WTC11 (cell line): Measurements from ENCODE around the gene SEMA5B. TPM values are rescaled to one million over a fixed set of nuclear protein-coding genes. Genes with fewer than 3 reads are reported as not detected.

Source experiments
- ATAC-seq: fragments of 200-7000 bp; cut with Tn5 transposase; 2 replicates; pipeline ENCODE4 v1.10.0; 2021; ENCODE audit warnings: mild to moderate bottlenecking, moderate library complexity
- CTCF ChIA-PET: fragments of 300-600 bp; sonication (Branson Sonifier 250); formaldehyde crosslinking; loops from one replicate; lab custom pipeline; 2021; ENCODE audit warnings: antibody characterized with exemption; lab: Charles Lee
- POLR2A ChIA-PET: fragments of 350-600 bp; sonication (Branson Sonifier 250); formaldehyde crosslinking; loops from one replicate; lab custom pipeline; 2021; ENCODE audit warnings: antibody characterized with exemption; lab: Charles Lee
- DNase-seq: peaks from one replicate; pipeline ENCODE4 v3.0.0; 2021; ENCODE audit warnings: low spot score
- H3K27ac Mint-ChIP-seq: 2 replicates; pipeline ENCODE4 v1.8.0; 2021; ENCODE audit warnings: mixed read lengths
- H3K27me3 Mint-ChIP-seq: 2 replicates; pipeline ENCODE4 v1.8.0; 2021; ENCODE audit warnings: low read depth, mild to moderate bottlenecking, moderate library complexity, mixed read lengths
- H3K36me3 Mint-ChIP-seq: 2 replicates; pipeline ENCODE4 v1.8.0; 2021; ENCODE audit warnings: mixed read lengths
- H3K4me1 Mint-ChIP-seq: 2 replicates; pipeline ENCODE4 v1.8.0; 2022; ENCODE audit warnings: mixed read lengths
- H3K4me3 Mint-ChIP-seq: 2 replicates; pipeline ENCODE4 v1.8.0; 2021; ENCODE audit warnings: mild to moderate bottlenecking, moderate library complexity, mixed read lengths
- H3K9me3 Mint-ChIP-seq: 2 replicates; pipeline ENCODE4 v1.8.0; 2021; ENCODE audit warnings: mixed read lengths
- CREM ChIP-seq: sonication (generic); formaldehyde crosslinking; IDR thresholded peaks from 2 replicates; pipeline ENCODE4 v1.8.1; 2022; ENCODE audit warnings: mild to moderate bottlenecking, missing genetic modification reagents, moderate library complexity
- JUN ChIP-seq: sonication (generic); formaldehyde crosslinking; IDR thresholded peaks from 2 replicates; pipeline ENCODE4 v1.8.0; 2023; ENCODE audit warnings: mild to moderate bottlenecking, missing genetic modification reagents
- MXD4 ChIP-seq: fragments of 250-450 bp; sonication (Bioruptor Pico); IDR thresholded peaks from 2 replicates; pipeline ENCODE4 v1.8.0; 2021; ENCODE audit warnings: mild to moderate bottlenecking, moderate library complexity, borderline replicate concordance
- NFYB ChIP-seq: sonication (generic); formaldehyde crosslinking; conservative IDR thresholded peaks from 2 replicates; pipeline ENCODE4 v1.8.0; 2022; ENCODE audit warnings: low read depth, missing genetic modification reagents
- PRRX2 ChIP-seq: fragments of 250-450 bp; sonication (Bioruptor Pico); IDR thresholded peaks from 2 replicates; pipeline ENCODE4 v1.8.0; 2021; ENCODE audit warnings: mild to moderate bottlenecking
- RELA ChIP-seq: sonication (generic); formaldehyde crosslinking; IDR thresholded peaks from 2 replicates; pipeline ENCODE4 v1.8.1; 2022; ENCODE audit warnings: missing genetic modification reagents, mild to moderate bottlenecking, borderline replicate concordance
- RORB ChIP-seq: fragments of 250-450 bp; sonication (Bioruptor Pico); IDR thresholded peaks from 2 replicates; pipeline ENCODE4 v1.9.0; 2021; ENCODE audit warnings: mild to moderate bottlenecking
- TCF7 ChIP-seq: sonication (generic); formaldehyde crosslinking; IDR thresholded peaks from 2 replicates; pipeline ENCODE4 v1.8.0; 2022; ENCODE audit warnings: mild to moderate bottlenecking, low read depth, missing genetic modification reagents, moderate library complexity
- TEAD1 ChIP-seq: sonication (generic); formaldehyde crosslinking; IDR thresholded peaks from 2 replicates; pipeline ENCODE4 v1.8.0; 2022; ENCODE audit warnings: mild to moderate bottlenecking, missing genetic modification reagents
- ZNF138 ChIP-seq: sonication (generic); formaldehyde crosslinking; conservative IDR thresholded peaks from 2 replicates; pipeline ENCODE4 v1.8.1; 2022; ENCODE audit warnings: mild to moderate bottlenecking, moderate library complexity, missing genetic modification reagents
- ZNF317 ChIP-seq: sonication (generic); formaldehyde crosslinking; IDR thresholded peaks from 2 replicates; pipeline ENCODE4 v1.8.1; 2023; ENCODE audit warnings: low read depth, mild to moderate bottlenecking, moderate library complexity, missing genetic modification reagents, borderline replicate concordance
- ZNF423 ChIP-seq: fragments of 250-450 bp; sonication (Bioruptor Pico); IDR thresholded peaks from 2 replicates; pipeline ENCODE4 v2.1.2; 2022; ENCODE audit warnings: mild to moderate bottlenecking, moderate library complexity
- ZNF671 ChIP-seq: fragments of 250-450 bp; sonication (Bioruptor Pico); IDR thresholded peaks from 2 replicates; pipeline ENCODE4 v1.8.0; 2021; ENCODE audit warnings: mild to moderate bottlenecking
- total RNA-seq: library from RNA; stranded (reverse); gene quantifications from 3 replicates; pipeline ENCODE4 v1.2.3, GENCODE V29; 2021
- TF ChIP-seq, protein P1 (sequence below): sonication (generic); formaldehyde crosslinking; IDR thresholded peaks from 2 replicates; pipeline ENCODE4 v1.8.0; 2023; ENCODE audit warnings: missing genetic modification reagents, mild to moderate bottlenecking, borderline replicate concordance
- TF ChIP-seq, protein P2 (sequence below): sonication (generic); formaldehyde crosslinking; IDR thresholded peaks from 2 replicates; pipeline ENCODE4 v1.8.1; 2022; ENCODE audit warnings: low read depth, mild to moderate bottlenecking, moderate library complexity, missing genetic modification reagents, borderline replicate concordance
- TF ChIP-seq, protein P3 (sequence below): sonication (generic); formaldehyde crosslinking; IDR thresholded peaks from 2 replicates; pipeline ENCODE4 v1.8.0; 2022; ENCODE audit warnings: missing genetic modification reagents
- TF ChIP-seq, protein P4 (sequence below): sonication (generic); formaldehyde crosslinking; conservative IDR thresholded peaks from 2 replicates; pipeline ENCODE4 v1.8.1; 2022; ENCODE audit warnings: mild to moderate bottlenecking, missing genetic modification reagents
- TF ChIP-seq, protein P5 (sequence below): sonication (generic); formaldehyde crosslinking; IDR thresholded peaks from 2 replicates; pipeline ENCODE4 v1.8.1; 2022; ENCODE audit warnings: low read depth, missing genetic modification reagents, borderline replicate concordance

SEMA5B gene
- total RNA-seq, 1 experiment from 2014 or later = 20.7 TPM

DNA sequence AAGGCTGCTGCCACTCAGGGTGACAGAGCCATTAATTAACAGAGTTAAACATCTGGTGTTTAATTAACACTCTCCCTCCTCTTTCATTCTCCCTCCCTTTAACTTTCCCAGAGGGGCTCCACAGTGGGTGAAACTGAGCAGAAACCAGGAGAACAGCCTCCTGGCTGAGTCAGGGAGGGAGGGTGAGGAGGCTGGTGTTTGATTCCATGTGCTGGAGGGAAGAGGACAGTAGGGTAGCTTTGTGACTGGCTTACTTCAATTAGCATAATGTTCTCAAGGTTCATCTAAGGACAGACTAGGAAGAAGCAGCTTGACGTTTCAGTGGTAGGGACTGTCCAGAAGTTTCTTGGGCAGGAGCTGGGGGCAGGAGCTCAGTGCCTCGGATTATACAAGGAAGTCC is 62.8 kb downstream of the SEMA5B start (continued):
- TF ChIP-seq, protein P1, sequence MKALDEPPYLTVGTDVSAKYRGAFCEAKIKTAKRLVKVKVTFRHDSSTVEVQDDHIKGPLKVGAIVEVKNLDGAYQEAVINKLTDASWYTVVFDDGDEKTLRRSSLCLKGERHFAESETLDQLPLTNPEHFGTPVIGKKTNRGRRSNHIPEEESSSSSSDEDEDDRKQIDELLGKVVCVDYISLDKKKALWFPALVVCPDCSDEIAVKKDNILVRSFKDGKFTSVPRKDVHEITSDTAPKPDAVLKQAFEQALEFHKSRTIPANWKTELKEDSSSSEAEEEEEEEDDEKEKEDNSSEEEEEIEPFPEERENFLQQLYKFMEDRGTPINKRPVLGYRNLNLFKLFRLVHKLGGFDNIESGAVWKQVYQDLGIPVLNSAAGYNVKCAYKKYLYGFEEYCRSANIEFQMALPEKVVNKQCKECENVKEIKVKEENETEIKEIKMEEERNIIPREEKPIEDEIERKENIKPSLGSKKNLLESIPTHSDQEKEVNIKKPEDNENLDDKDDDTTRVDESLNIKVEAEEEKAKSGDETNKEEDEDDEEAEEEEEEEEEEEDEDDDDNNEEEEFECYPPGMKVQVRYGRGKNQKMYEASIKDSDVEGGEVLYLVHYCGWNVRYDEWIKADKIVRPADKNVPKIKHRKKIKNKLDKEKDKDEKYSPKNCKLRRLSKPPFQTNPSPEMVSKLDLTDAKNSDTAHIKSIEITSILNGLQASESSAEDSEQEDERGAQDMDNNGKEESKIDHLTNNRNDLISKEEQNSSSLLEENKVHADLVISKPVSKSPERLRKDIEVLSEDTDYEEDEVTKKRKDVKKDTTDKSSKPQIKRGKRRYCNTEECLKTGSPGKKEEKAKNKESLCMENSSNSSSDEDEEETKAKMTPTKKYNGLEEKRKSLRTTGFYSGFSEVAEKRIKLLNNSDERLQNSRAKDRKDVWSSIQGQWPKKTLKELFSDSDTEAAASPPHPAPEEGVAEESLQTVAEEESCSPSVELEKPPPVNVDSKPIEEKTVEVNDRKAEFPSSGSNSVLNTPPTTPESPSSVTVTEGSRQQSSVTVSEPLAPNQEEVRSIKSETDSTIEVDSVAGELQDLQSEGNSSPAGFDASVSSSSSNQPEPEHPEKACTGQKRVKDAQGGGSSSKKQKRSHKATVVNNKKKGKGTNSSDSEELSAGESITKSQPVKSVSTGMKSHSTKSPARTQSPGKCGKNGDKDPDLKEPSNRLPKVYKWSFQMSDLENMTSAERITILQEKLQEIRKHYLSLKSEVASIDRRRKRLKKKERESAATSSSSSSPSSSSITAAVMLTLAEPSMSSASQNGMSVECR (CRISPR knock-in tag) = no peak
- TF ChIP-seq, protein P2, sequence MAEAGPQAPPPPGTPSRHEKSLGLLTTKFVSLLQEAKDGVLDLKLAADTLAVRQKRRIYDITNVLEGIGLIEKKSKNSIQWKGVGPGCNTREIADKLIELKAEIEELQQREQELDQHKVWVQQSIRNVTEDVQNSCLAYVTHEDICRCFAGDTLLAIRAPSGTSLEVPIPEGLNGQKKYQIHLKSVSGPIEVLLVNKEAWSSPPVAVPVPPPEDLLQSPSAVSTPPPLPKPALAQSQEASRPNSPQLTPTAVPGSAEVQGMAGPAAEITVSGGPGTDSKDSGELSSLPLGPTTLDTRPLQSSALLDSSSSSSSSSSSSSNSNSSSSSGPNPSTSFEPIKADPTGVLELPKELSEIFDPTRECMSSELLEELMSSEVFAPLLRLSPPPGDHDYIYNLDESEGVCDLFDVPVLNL (CRISPR knock-in tag) = no peak
- no peak for TF ChIP-seq TCF7 (CRISPR knock-in tag)
- TF ChIP-seq, all 79 proteins: peak for 0

DNA sequence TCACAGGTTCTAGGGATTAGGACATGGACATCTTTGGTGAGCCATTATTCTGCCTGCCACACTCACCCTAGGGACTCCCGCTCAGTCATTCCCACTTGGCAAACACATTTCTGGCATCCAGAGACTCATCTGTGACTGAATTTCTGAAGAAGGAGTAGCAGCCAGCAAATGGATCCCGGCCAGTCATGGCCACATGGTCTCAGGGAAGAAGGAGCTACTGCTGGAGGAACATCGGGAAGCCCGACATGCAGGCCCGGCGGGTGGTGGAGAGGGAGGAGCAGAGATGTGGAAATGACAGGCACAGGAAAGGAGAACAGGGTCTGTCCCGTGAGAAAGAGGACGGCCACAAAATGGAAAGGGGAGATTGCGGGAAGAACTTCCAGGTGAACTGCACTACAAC is 65.4 kb downstream of the SEMA5B start:
- ChIA-PET CTCF (no interaction called here), POLR2A (no interaction called here)
- H3K27ac Mint-ChIP-seq = no peak overlapping the region; the same call in 1 of the 2 replicates
- no peaks in the 10 kb centered on the region for H3K27me3 Mint-ChIP-seq
- no peak overlapping the region for H3K4me3 Mint-ChIP-seq
- DNase-seq (no peak), ATAC-seq (no peak)
- H3K36me3 Mint-ChIP-seq = no peaks in the 10 kb centered on the region
- TF ChIP-seq, protein P3, sequence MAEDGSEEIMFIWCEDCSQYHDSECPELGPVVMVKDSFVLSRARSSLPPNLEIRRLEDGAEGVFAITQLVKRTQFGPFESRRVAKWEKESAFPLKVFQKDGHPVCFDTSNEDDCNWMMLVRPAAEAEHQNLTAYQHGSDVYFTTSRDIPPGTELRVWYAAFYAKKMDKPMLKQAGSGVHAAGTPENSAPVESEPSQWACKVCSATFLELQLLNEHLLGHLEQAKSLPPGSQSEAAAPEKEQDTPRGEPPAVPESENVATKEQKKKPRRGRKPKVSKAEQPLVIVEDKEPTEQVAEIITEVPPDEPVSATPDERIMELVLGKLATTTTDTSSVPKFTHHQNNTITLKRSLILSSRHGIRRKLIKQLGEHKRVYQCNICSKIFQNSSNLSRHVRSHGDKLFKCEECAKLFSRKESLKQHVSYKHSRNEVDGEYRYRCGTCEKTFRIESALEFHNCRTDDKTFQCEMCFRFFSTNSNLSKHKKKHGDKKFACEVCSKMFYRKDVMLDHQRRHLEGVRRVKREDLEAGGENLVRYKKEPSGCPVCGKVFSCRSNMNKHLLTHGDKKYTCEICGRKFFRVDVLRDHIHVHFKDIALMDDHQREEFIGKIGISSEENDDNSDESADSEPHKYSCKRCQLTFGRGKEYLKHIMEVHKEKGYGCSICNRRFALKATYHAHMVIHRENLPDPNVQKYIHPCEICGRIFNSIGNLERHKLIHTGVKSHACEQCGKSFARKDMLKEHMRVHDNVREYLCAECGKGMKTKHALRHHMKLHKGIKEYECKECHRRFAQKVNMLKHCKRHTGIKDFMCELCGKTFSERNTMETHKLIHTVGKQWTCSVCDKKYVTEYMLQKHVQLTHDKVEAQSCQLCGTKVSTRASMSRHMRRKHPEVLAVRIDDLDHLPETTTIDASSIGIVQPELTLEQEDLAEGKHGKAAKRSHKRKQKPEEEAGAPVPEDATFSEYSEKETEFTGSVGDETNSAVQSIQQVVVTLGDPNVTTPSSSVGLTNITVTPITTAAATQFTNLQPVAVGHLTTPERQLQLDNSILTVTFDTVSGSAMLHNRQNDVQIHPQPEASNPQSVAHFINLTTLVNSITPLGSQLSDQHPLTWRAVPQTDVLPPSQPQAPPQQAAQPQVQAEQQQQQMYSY (CRISPR knock-in tag) = no peak
- no peak for TF ChIP-seq RELA (CRISPR knock-in tag)
- TF ChIP-seq TEAD1 (CRISPR knock-in tag) = no peak
- TF ChIP-seq ZNF423 (CRISPR knock-in tag) = no peak
- TF ChIP-seq ZNF317 = no peak
- no peak for TF ChIP-seq NFYB (CRISPR knock-in tag)
- no peak for TF ChIP-seq PRRX2 (CRISPR knock-in tag)
- no peak for TF ChIP-seq JUN
- TF ChIP-seq, protein P4, sequence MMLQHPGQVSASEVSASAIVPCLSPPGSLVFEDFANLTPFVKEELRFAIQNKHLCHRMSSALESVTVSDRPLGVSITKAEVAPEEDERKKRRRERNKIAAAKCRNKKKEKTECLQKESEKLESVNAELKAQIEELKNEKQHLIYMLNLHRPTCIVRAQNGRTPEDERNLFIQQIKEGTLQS (CRISPR knock-in tag) = no peak
- no peak for TF ChIP-seq ZNF138 (CRISPR knock-in tag)
- no peak for TF ChIP-seq MXD4 (CRISPR knock-in tag)
- TF ChIP-seq ZNF671 = no peak
- TF ChIP-seq RORB (CRISPR knock-in tag) = no peak
- no peak for TF ChIP-seq CREM (CRISPR knock-in tag)
- TF ChIP-seq, protein P5, sequence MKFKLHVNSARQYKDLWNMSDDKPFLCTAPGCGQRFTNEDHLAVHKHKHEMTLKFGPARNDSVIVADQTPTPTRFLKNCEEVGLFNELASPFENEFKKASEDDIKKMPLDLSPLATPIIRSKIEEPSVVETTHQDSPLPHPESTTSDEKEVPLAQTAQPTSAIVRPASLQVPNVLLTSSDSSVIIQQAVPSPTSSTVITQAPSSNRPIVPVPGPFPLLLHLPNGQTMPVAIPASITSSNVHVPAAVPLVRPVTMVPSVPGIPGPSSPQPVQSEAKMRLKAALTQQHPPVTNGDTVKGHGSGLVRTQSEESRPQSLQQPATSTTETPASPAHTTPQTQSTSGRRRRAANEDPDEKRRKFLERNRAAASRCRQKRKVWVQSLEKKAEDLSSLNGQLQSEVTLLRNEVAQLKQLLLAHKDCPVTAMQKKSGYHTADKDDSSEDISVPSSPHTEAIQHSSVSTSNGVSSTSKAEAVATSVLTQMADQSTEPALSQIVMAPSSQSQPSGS (CRISPR knock-in tag) = no peak
- H3K9me3 Mint-ChIP-seq = no peaks in the 10 kb centered on the region
- H3K4me1 Mint-ChIP-seq = peaks cover 49% of the 10 kb centered on the region
